K562 (cell line): Measurements from ENCODE around the gene TMEM120B. TPM values are rescaled to one million over a fixed set of nuclear protein-coding genes. Genes with fewer than 3 reads are reported as not detected.
A peak's percentile ranks its signal among the peaks of the same experiment; 100 is the strongest.

ENCODE experiments used
- ATAC-seq: fragments of 200-7000 bp; cut with Tn5 transposase; 3 replicates; pipeline ENCODE4 v1.9.1; 2020; ENCODE audit warnings: moderate library complexity
- BruUV-seq: library from RNA; stranded (reverse); fragments of 400-500 nt; replicated peaks from 2 replicates; lab custom pipeline; 2021; lab: Mats Ljungman, UMichigan
- CTCF ChIA-PET: fragments of 300-600 bp; formaldehyde crosslinking; extraction: SDS; loops from one replicate; lab custom pipeline; 2021; ENCODE audit warnings: low intra/inter-chr PET ratio; lab: Yijun Ruan, JAX
- POLR2A ChIA-PET: fragments of 300-600, 350-650 bp; sonication (Branson Sonifier 250); formaldehyde crosslinking; extraction: SDS; loops from one replicate; lab custom pipeline; 2021; ENCODE audit warnings: antibody characterized with exemption, inconsistent platforms; lab: Yijun Ruan, JAX
- DNase-seq, 4 experiments: peaks; one replicate each; pipeline versions ENCODE4 v3.0.0 to v3.0.0-alpha.2; 2011 to 2018; ENCODE audit warnings: low spot score in 3 of 4, mixed read lengths in 3 of 4; ENCODE audit errors: extremely low read depth in 1 of 4
- FAIRE-seq: peaks from 2 replicates; lab custom pipeline; 2011; peaks lifted over from hg19 to GRCh38; lab: Jason Lieb, UNC
- H2AFZ ChIP-seq: 2 replicates; pipeline ENCODE4 v1.6.0; 2011; ENCODE audit warnings: low read depth, low read length, control low read depth, inconsistent platforms
- H3K27ac ChIP-seq: fragments of 200-600 bp; 3 replicates; pipeline ENCODE4 v1.8.0; 2011; ENCODE audit warnings: low read depth, mild to moderate bottlenecking, control low read depth, inconsistent platforms, low read length, moderate library complexity, mixed read lengths; ENCODE audit errors: extremely low read depth
- H3K27me3 ChIP-seq, 2 experiments: fragments of 300-600 bp in 1 of 2; 2 replicates in 1 of 2; 3 replicates in 1 of 2; pipeline versions ENCODE4 v1.6.0 to v1.8.0; 2011; ENCODE audit warnings: inconsistent platforms in 2 of 2, low read length in 2 of 2, mild to moderate bottlenecking in 1 of 2, mixed read lengths in 1 of 2, moderate library complexity in 1 of 2; ENCODE audit not compliant: control insufficient read depth in 2 of 2, insufficient read depth in 2 of 2
- H3K36me3 ChIP-seq: fragments of 300-600 bp; 3 replicates; pipeline ENCODE4 v1.8.0; 2011; ENCODE audit warnings: mild to moderate bottlenecking, low read length, inconsistent platforms; ENCODE audit not compliant: control insufficient read depth, insufficient read depth
- H3K4me1 ChIP-seq, 2 experiments: fragments of 200-600 bp in 1 of 2; replicated peaks in 1 of 2; 2 replicates in 1 of 2; 3 replicates in 1 of 2; pipeline versions ENCODE4 v1.5.1 to v1.8.0; 2011; ENCODE audit warnings: inconsistent platforms in 2 of 2, low read length in 2 of 2, mild to moderate bottlenecking in 1 of 2, mixed read lengths in 1 of 2, moderate library complexity in 1 of 2; ENCODE audit not compliant: control insufficient read depth in 2 of 2, insufficient read depth in 2 of 2
- H3K4me2 ChIP-seq: 2 replicates; pipeline ENCODE4 v1.6.1; 2011; ENCODE audit warnings: low read length, control low read depth, inconsistent platforms, mixed read lengths; ENCODE audit not compliant: insufficient read depth
- H3K4me3 ChIP-seq: fragments of 200-600 bp; sonication (generic), shearing (Covaris generic); 2 replicates; pipeline ENCODE4 v1.5.1; 2016; ENCODE audit warnings: control low read depth, inconsistent platforms
- H3K79me2 ChIP-seq: fragments of 200-600 bp; 3 replicates; pipeline ENCODE4 v1.8.0; 2011; ENCODE audit warnings: low read length, inconsistent platforms; ENCODE audit not compliant: control insufficient read depth, insufficient read depth
- H3K9ac ChIP-seq, 2 experiments: 2 replicates each; pipeline versions ENCODE4 v1.6.0 to v1.6.1; 2011; ENCODE audit warnings: low read depth in 2 of 2, low read length in 2 of 2, control low read depth in 1 of 2, inconsistent platforms in 1 of 2, mild to moderate bottlenecking in 1 of 2, mixed read lengths in 1 of 2; ENCODE audit not compliant: insufficient read depth in 1 of 2
- H3K9me1 ChIP-seq: one replicate; pipeline ENCODE4 v1.6.0; 2011; ENCODE audit warnings: inconsistent platforms, mild to moderate bottlenecking, low read length, moderate library complexity; ENCODE audit not compliant: control insufficient read depth, insufficient read depth
- H3K9me3 ChIP-seq: replicated peaks from 2 replicates; pipeline ENCODE4 v1.5.1; 2011; ENCODE audit warnings: low read depth, low read length, inconsistent platforms; ENCODE audit not compliant: control insufficient read depth, insufficient read depth
- H4K20me1 ChIP-seq: replicated peaks from 2 replicates; pipeline ENCODE4 v1.6.1; 2011; ENCODE audit warnings: low read length, inconsistent platforms, mixed read lengths; ENCODE audit not compliant: control insufficient read depth, insufficient read depth
- ARID4B ChIP-seq: sonication (generic); formaldehyde crosslinking; IDR thresholded peaks from 2 replicates; pipeline ENCODE4 v1.8.0; 2022; ENCODE audit warnings: mild to moderate bottlenecking, missing genetic modification reagents
- CBFA2T2 ChIP-seq: fragments of 450-650 bp; conservative IDR thresholded peaks from 2 replicates; pipeline ENCODE4 v1.6.1; 2017; ENCODE audit warnings: mild to moderate bottlenecking
- RAD51 ChIP-seq: fragments of 450-650 bp; IDR thresholded peaks from 2 replicates; pipeline ENCODE4 v1.7.1; 2016; ENCODE audit warnings: low read depth, mild to moderate bottlenecking, borderline replicate concordance
- SMC3 ChIP-seq: conservative IDR thresholded peaks from 2 replicates; pipeline ENCODE4 v1.6.1; 2011; ENCODE audit warnings: low read depth, low read length, improper control_type of control experiment; ENCODE audit not compliant: insufficient read depth
- TFE3 ChIP-seq: fragments of 450-650 bp; formaldehyde crosslinking; IDR thresholded peaks from 2 replicates; pipeline ENCODE4 v1.4.0; 2020; ENCODE audit warnings: mild to moderate bottlenecking, mixed read lengths
- WGBS: fragments of 100-300 bp; shearing (Covaris generic); methylation state at CpG from one replicate; pipeline ENCODE4 v1.1.6; 2016; ENCODE audit warnings: low coverage, mixed read lengths; ENCODE audit not compliant: insufficient coverage; ENCODE audit errors: missing lambda C conversion rate; 5-methylcytosine and 5-hydroxymethylcytosine counted together
- in situ Hi-C: fragments of 300-500 bp; cut with MboI; formaldehyde crosslinking; loops from 4 replicates; pipeline ENCODE4 v1.15.0; 2018; ENCODE audit warnings: inconsistent platforms, mixed read lengths
- intact Hi-C: fragments of 100-400 bp; cut with micrococcal nuclease; formaldehyde crosslinking; loops from 2 replicates; pipeline ENCODE4 v1.14.2; 2022
- polyA plus RNA-seq, 8 experiments: library from polyadenylated mRNA; depleted of rRNA in 4 of 8; stranded (reverse) in 5 of 8; unstranded in 3 of 8; fragments of >200 nt; fragmentation: Nextera tagmentation in 2 of 8; fragmentation: Illumina TruSeq in 1 of 8; extraction: Ambion mirVana in 2 of 8; extraction: Trizol in 1 of 8; gene quantifications; 2 replicates each; pipeline versions ENCODE4 v1.2.1 to v1.2.3, GENCODE V29; 2011 to 2014; ENCODE audit warnings: inconsistent platforms in 1 of 8, missing spikeins in 1 of 8
- total RNA-seq, 7 experiments: library from RNA; depleted of rRNA in 6 of 7; stranded (reverse); fragments of >200 nt in 6 of 7; fragmentation: Illumina TruSeq in 2 of 7; extraction: Trizol in 2 of 7; gene quantifications; 2 replicates each; pipeline versions ENCODE4 v1.2.1 to v1.2.3, GENCODE V29; 2011 to 2021; ENCODE audit warnings: low replicate concordance in 1 of 7
- TF ChIP-seq, protein P1 (sequence below): sonication (generic); formaldehyde crosslinking; IDR thresholded peaks from 2 replicates; pipeline ENCODE4 v1.9.0; 2022; ENCODE audit warnings: mild to moderate bottlenecking, missing genetic modification reagents

TMEM120B gene
- total and polyA plus RNA-seq, 9 of the 15 experiments (the other 6 are each of a cell fraction or from before 2014, with no cell fraction given), result 1.7 to 18.6 (median 7.4) TPM

DNA sequence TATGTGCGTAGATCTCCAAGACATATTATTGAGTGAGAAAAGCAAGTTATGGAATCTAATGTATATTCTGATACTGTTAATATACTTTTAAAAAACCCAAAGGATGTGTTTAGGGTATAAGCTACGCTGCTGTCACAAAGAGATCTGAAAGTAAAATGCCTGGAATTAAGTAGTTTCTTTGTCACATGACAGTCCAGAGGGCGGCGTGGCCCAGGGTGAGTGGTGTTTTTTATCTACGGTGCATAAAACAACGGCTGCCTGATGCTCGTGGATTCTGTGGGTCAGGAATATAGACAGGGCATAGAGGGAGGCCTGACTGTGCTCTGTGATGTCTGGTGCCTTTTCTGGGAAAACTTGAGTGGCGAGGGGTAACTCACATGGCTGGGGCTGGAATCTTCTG is 21.3 kb downstream of the TMEM120B start:
- Histone ChIP-seq H3K4me3 (no peak overlapping the region), H3K9me3 (no peaks in the 10 kb centered on the region), H3K27me3 (no peaks in the 10 kb centered on the region), H4K20me1 (no peaks in the 10 kb centered on the region), H3K79me2 (peaks cover 5% of the 10 kb centered on the region; the same call in 1 of the 3 replicates), H3K9me1 (no peaks in the 10 kb centered on the region), H3K4me2 (no peak overlapping the region; the same call in 1 of the 2 replicates), H3K4me1 (peaks cover 17 to 18% of the 10 kb centered on the region in 2 experiments; a peak in 4 of 5 replicates), H3K9ac (peak overlapping the region in 1 of 2 experiments; percentile 10; a peak in 1 of 4 replicates), H3K27ac (no peak overlapping the region), H3K36me3 (peaks cover 8% of the 10 kb centered on the region; the same call in 1 of the 3 replicates), H2AFZ (peak overlapping the region; percentile 3; the same call in 1 of the 2 replicates)
- no TSS peak for BruUV-seq
- intact Hi-C loops (no loop called here), in situ Hi-C loops (no loop called here)
- DNase-seq (no peak), FAIRE-seq (no peak), ATAC-seq (0 out of 3 replicates have a peak, but pooled peaks have one; percentile 7)
- ChIA-PET POLR2A (no interaction called here), CTCF (no interaction called here)
- TF ChIP-seq TFE3 (peak; percentile 75), ARID4B (CRISPR knock-in tag) (no peak), CBFA2T2 (0 out of 2 replicates have a peak, but pooled peaks have one; percentile 2), SMC3 (no peak), RAD51 (peak; percentile 48; the same call in 1 of the 2 replicates)
- TF ChIP-seq, protein P1, sequence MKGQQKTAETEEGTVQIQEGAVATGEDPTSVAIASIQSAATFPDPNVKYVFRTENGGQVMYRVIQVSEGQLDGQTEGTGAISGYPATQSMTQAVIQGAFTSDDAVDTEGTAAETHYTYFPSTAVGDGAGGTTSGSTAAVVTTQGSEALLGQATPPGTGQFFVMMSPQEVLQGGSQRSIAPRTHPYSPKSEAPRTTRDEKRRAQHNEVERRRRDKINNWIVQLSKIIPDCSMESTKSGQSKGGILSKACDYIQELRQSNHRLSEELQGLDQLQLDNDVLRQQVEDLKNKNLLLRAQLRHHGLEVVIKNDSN (CRISPR knock-in tag), result peak; percentile 39; the same call in 1 of the 2 replicates
- WGBS, result 49% methylated on average over 8 of the region's 8 CpGs
